Fibroblast of the conjunctiva (primary cell): Measurements from ENCODE around the gene A4GALT.

Experiments
- DNase-seq: peaks from one replicate; pipeline ENCODE4 v3.0.0-alpha.2; 2010; ENCODE audit warnings: low read depth

A4GALT gene

GRCh38 chr22:42648368-42649245 is 72.1 kb downstream of the A4GALT start:
- no peak for DNase-seq

- no peak for DNase-seq
Observed at GRCh38 chr22:42648017-42648367, 72.7 kb downstream of the A4GALT start.

GRCh38 chr22:42646569-42647525 is 73.8 kb downstream of the A4GALT start:
- DNase-seq: no peak

- DNase-seq: no peak
Observed at GRCh38 chr22:42645938-42646568, 74.6 kb downstream of the A4GALT start.

GRCh38 chr22:42645341-42645937 is 75.2 kb downstream of the A4GALT start:
- DNase-seq: no peak

- no peak for DNase-seq
Observed at GRCh38 chr22:42644422-42645340, 76.0 kb downstream of the A4GALT start.

- no peak for DNase-seq
Observed at GRCh38 chr22:42643634-42644421, 76.8 kb downstream of the A4GALT start.

GRCh38 chr22:42642806-42643633 is 77.7 kb downstream of the A4GALT start:
- no peak for DNase-seq
